ENCODE measurements around the gene KRT10. TPM values are rescaled to one million over a fixed set of nuclear protein-coding genes. Genes with fewer than 3 reads are reported as not detected.

The KRT10 gene
- total and polyA plus RNA-seq, 9 of the 15 experiments (the other 6 are each of a cell fraction or from before 2014, with no cell fraction given), result 47.0 to 179 (median 76.2) TPM

DNA sequence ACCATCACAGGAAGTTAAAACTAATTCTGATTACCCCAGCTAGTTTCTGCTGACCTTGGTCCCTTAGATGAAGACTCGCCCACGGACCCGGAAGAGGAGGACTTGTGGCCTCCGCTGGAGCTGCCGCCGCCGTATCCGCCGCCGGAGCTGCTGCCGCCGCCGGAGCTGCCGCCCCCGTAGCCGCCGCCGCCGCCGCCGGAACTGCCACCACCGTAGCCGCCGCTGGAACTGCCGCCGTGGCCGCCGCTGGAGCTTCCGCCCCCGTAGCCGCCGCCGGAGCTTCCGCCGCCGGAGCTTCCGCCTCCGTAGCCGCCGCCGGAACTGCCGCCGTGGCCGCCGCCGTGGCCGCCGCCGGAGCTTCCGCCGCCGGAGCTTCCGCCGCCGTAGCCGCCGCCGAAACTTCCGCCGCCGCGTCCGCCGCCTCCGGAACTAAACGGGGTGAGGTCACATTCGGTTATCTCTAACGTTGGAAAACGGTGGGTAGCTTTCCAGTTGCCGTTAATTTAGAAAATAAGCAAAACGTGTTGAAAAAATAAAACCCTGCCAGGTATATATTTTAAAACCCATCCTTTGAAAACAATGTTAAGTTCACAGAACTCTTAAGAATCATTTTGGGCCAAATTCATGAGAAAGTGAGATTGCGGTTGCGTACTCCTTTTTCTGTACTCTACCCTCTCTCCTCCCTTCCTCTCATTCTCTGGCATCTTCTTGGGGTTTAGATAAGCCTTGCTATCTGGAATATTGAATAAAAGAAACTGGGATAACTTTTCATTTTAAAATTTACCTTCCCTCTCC lies 3.5 kb downstream of the KRT10 start (continued):
- TF ChIP-seq, protein P1, sequence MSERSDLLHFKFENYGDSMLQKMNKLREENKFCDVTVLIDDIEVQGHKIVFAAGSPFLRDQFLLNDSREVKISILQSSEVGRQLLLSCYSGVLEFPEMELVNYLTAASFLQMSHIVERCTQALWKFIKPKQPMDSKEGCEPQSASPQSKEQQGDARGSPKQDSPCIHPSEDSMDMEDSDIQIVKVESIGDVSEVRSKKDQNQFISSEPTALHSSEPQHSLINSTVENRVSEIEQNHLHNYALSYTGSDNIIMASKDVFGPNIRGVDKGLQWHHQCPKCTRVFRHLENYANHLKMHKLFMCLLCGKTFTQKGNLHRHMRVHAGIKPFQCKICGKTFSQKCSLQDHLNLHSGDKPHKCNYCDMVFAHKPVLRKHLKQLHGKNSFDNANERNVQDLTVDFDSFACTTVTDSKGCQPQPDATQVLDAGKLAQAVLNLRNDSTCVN (CRISPR knock-in tag; IDR thresholded peaks at IDR 0.05), result 0 out of 2 replicates have a peak, but pooled peaks have one; percentile 25
- TF ChIP-seq PHF8 (IDR thresholded peaks at IDR 0.05; ENCODE audit: borderline replicate concordance, low read length), result peak; percentile 73; the same call in 1 of the 2 replicates
- 0 out of 4 replicates have a peak, but pooled peaks of 1 of the 2 experiments have one; percentile 36 for TF ChIP-seq SRF (CRISPR knock-in tag; IDR thresholded peaks at IDR 0.05)
- TF ChIP-seq, protein P2, sequence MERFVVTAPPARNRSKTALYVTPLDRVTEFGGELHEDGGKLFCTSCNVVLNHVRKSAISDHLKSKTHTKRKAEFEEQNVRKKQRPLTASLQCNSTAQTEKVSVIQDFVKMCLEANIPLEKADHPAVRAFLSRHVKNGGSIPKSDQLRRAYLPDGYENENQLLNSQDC (CRISPR knock-in tag; IDR thresholded peaks at IDR 0.05), result peak; percentile 96
- TF ChIP-seq EGR1 (conservative IDR thresholded peaks at IDR 0.05), result peak; percentile 61; the same call in 1 of the 2 replicates
- no peak for TF ChIP-seq ARHGAP35 (IDR thresholded peaks at IDR 0.05; ENCODE audit: partially characterized antibody)
- no peak for TF ChIP-seq ZNF695 (CRISPR knock-in tag; IDR thresholded peaks at IDR 0.05)
- peak; percentile 70; the same call in 1 of the 2 replicates for TF ChIP-seq KLF1 (tag; IDR thresholded peaks at IDR 0.05)
- TF ChIP-seq SMARCB1 (IDR thresholded peaks at IDR 0.05; ENCODE audit: insufficient read length, low read depth), result no peak
- peak; percentile 28; the same call in 1 of the 2 replicates for TF ChIP-seq ZSCAN32 (CRISPR knock-in tag; IDR thresholded peaks at IDR 0.05)
- TF ChIP-seq FOXA1 (IDR thresholded peaks at IDR 0.05; ENCODE audit: borderline replicate concordance), result no peak
- TF ChIP-seq ZNF174 (CRISPR knock-in tag; IDR thresholded peaks at IDR 0.05), result peak; percentile 70; the same call in 1 of the 2 replicates
- 0 out of 2 replicates have a peak, but pooled peaks have one; percentile 43 for TF ChIP-seq ZNF76 (CRISPR knock-in tag; IDR thresholded peaks at IDR 0.05; ENCODE audit: borderline replicate concordance)
- no peak for TF ChIP-seq SIN3A (IDR thresholded peaks at IDR 0.05; ENCODE audit: borderline replicate concordance in 2 of 2, control insufficient read depth in 1 of 2, low read depth in 2 of 2, low read length in 2 of 2)
- TF ChIP-seq ZFP30 (CRISPR knock-in tag; IDR thresholded peaks at IDR 0.05; ENCODE audit: borderline replicate concordance), result peak; percentile 44; the same call in 1 of the 2 replicates
- TF ChIP-seq ZBTB1 (CRISPR knock-in tag; IDR thresholded peaks at IDR 0.05; ENCODE audit: borderline replicate concordance, low read depth), result peak; percentile 58; the same call in 1 of the 2 replicates
- no peak for TF ChIP-seq BDP1 (IDR thresholded peaks at IDR 0.05; ENCODE audit: insufficient read depth, insufficient read length)
- peak; percentile 40; the same call in 1 of the 2 replicates for TF ChIP-seq ETV5 (CRISPR knock-in tag; IDR thresholded peaks at IDR 0.05; ENCODE audit: low read depth)
- TF ChIP-seq, protein P3, sequence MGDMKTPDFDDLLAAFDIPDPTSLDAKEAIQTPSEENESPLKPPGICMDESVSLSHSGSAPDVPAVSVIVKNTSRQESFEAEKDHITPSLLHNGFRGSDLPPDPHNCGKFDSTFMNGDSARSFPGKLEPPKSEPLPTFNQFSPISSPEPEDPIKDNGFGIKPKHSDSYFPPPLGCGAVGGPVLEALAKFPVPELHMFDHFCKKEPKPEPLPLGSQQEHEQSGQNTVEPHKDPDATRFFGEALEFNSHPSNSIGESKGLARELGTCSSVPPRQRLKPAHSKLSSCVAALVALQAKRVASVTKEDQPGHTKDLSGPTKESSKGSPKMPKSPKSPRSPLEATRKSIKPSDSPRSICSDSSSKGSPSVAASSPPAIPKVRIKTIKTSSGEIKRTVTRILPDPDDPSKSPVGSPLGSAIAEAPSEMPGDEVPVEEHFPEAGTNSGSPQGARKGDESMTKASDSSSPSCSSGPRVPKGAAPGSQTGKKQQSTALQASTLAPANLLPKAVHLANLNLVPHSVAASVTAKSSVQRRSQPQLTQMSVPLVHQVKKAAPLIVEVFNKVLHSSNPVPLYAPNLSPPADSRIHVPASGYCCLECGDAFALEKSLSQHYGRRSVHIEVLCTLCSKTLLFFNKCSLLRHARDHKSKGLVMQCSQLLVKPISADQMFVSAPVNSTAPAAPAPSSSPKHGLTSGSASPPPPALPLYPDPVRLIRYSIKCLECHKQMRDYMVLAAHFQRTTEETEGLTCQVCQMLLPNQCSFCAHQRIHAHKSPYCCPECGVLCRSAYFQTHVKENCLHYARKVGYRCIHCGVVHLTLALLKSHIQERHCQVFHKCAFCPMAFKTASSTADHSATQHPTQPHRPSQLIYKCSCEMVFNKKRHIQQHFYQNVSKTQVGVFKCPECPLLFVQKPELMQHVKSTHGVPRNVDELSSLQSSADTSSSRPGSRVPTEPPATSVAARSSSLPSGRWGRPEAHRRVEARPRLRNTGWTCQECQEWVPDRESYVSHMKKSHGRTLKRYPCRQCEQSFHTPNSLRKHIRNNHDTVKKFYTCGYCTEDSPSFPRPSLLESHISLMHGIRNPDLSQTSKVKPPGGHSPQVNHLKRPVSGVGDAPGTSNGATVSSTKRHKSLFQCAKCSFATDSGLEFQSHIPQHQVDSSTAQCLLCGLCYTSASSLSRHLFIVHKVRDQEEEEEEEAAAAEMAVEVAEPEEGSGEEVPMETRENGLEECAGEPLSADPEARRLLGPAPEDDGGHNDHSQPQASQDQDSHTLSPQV (IDR thresholded peaks at IDR 0.05), result 0 out of 2 replicates have a peak, but pooled peaks have one; percentile 23
- TF ChIP-seq, protein P4, sequence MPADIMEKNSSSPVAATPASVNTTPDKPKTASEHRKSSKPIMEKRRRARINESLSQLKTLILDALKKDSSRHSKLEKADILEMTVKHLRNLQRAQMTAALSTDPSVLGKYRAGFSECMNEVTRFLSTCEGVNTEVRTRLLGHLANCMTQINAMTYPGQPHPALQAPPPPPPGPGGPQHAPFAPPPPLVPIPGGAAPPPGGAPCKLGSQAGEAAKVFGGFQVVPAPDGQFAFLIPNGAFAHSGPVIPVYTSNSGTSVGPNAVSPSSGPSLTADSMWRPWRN (IDR thresholded peaks at IDR 0.05; ENCODE audit: low read depth), result peak; percentile 55; the same call in 1 of the 2 replicates
- TF ChIP-seq STAT5A (IDR thresholded peaks at IDR 0.05; ENCODE audit: borderline replicate concordance, low read length), result 0 out of 2 replicates have a peak, but pooled peaks have one; percentile 6
